ENCODE data around the gene LRRTM1. TPM values are rescaled to one million over a fixed set of nuclear protein-coding genes. Genes with fewer than 3 reads are reported as not detected.

The LRRTM1 gene
- polyA plus RNA-seq, 3 donors = 0.04 to 0.45 (median 0.12) TPM

GRCh38 chr2:80256782-80257167 is 47.8 kb downstream of the LRRTM1 start:
- H3K27ac ChIP-seq (ENCODE audit: low read depth, low read length) = no peak overlapping the region
- WGBS, 3 donors = 38 to 63% (median 50%) methylated on average over 3 of the region's 3 CpGs

GRCh38 chr2:80255918-80256781 is 48.4 kb downstream of the LRRTM1 start:
- no peak overlapping the region for H3K27ac ChIP-seq (ENCODE audit: low read depth, low read length)
- 53 to 73% (median 54%) methylated on average over 9 of the region's 9 CpGs for WGBS, 3 donors

- H3K27ac ChIP-seq (ENCODE audit: low read depth, low read length) = no peak overlapping the region
- 73 to 92% (median 91%) methylated on average over 7 of the region's 7 CpGs for WGBS, 3 donors
Observed at GRCh38 chr2:80252294-80252986, 52.1 kb downstream of the LRRTM1 start.
